Fibroblast of pulmonary artery (primary cell): ENCODE data around the gene SORBS1.
A peak's percentile ranks its signal among the peaks of the same experiment; 100 is the strongest.

Source experiments
- DNase-seq: peaks from one replicate; pipeline ENCODE4 v3.0.0-alpha.2; 2010; ENCODE audit warnings: low read depth
- H3K4me3 ChIP-seq: replicated peaks from 2 replicates; pipeline ENCODE4 v1.5.1; 2011; ENCODE audit warnings: low read depth, mild to moderate bottlenecking, control low read depth, low read length, moderate library complexity
- CTCF ChIP-seq: IDR thresholded peaks from 2 replicates; pipeline ENCODE4 v1.5.1; 2011; ENCODE audit warnings: mild to moderate bottlenecking, control low read depth, low read length, inconsistent platforms; ENCODE audit errors: missing control alignments

Gene SORBS1

GRCh38 chr10:95346715-95347401, 214.3 kb downstream of the SORBS1 start:
- DNase-seq: peak; percentile 38
- H3K4me3 ChIP-seq: no peak overlapping the region
- TF ChIP-seq CTCF: no peak

GRCh38 chr10:95343573-95343972, 217.6 kb downstream of the SORBS1 start:
- no peak for TF ChIP-seq CTCF
- H3K4me3 ChIP-seq: no peak overlapping the region
- DNase-seq: no peak

- TF ChIP-seq CTCF: no peak
- peak; percentile 85 for DNase-seq
- H3K4me3 ChIP-seq: no peak overlapping the region
These were observed 219.4 kb downstream of the SORBS1 start for GRCh38 chr10:95341716-95342130.

GRCh38 chr10:95339863-95340262, 221.3 kb downstream of the SORBS1 start:
- TF ChIP-seq CTCF: no peak
- no peak overlapping the region for H3K4me3 ChIP-seq

GRCh38 chr10:95337423-95338160, 223.6 kb downstream of the SORBS1 start:
- H3K4me3 ChIP-seq: no peak overlapping the region
- DNase-seq: no peak

More at GRCh38 chr10:95339863-95340262, 221.3 kb downstream of the SORBS1 start:
- DNase-seq: no peak

GRCh38 chr10:95336702-95337101, 224.5 kb downstream of the SORBS1 start:
- no peak for TF ChIP-seq CTCF
- no peak for DNase-seq
- no peak overlapping the region for H3K4me3 ChIP-seq

More at GRCh38 chr10:95337423-95338160, 223.6 kb downstream of the SORBS1 start:
- no peak for TF ChIP-seq CTCF
